GM10847 (cell line): ENCODE measurements around the gene LENG8.

Experiments used
- POLR2A ChIP-seq: IDR thresholded peaks from 2 replicates; pipeline ENCODE4 v1.6.1; 2011; ENCODE audit not compliant: insufficient read length; ENCODE audit errors: extremely low read depth

LENG8 gene

GRCh38 chr19:54420068-54420382 is 29.0 kb upstream of the LENG8 start:
- TF ChIP-seq POLR2A = no peak

DNA sequence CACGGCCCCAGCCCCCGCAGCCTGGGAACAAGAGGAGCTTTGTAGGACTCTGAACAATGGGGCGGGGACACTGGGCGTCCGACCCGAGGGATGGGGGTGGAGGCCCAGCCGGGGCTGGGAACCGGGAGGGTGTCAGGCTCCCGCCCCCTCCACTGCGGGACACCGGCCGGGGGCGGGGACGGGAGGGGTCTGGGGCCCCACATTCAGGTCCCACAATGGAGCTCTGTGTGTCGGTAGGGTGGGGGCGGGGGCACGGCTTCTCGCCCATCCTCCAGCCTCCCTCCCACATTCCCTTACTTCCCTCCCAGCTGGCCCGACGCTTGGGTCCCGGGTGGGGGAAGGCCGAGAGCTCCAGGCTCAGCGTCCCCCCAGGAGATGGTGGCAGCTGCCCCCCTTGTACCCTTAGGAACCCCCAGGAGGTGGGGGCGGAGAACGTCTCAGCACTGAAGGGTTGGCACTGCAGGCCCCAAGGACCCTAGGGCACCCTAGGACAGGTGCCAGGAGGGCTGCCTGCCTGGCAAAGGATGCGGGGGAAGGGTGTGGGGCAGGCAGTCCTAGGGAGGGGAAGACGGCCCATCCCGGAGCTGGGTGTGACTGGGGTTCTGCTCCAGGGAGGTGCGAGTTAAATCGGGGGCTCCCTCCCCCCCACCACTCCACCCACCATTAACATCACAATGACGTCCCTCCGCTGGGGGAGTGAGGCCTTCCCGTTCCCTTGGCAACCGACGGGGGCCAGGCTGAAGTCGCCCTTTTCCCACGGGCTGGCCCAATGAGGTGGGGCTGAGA is 28.4 kb upstream of the LENG8 start:
- TF ChIP-seq POLR2A = no peak

- no peak for TF ChIP-seq POLR2A
Observed at GRCh38 chr19:54421169-54421516, 27.9 kb upstream of the LENG8 start.

DNA sequence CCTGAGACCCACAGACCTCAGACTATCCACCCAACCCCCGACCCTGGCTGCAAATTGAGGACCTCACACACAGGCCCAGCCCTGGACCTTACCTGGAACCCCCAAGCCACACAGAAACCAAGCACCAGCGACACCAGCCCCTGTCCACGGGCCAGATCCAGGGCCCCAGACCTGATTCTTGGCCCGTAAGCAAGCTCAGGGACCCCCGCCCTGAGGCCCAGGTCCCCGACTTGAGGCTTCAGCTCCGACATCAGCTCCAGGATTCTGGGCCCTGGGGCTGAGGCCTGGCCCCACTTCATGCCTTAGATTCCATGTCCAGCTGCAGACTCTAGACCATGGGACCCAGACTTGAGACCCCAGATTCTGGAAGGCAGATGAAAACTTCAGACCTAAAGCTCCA is 27.5 kb upstream of the LENG8 start:
- no peak for TF ChIP-seq POLR2A

GRCh38 chr19:54422136-54422535 is 26.9 kb upstream of the LENG8 start:
- TF ChIP-seq POLR2A = no peak

DNA sequence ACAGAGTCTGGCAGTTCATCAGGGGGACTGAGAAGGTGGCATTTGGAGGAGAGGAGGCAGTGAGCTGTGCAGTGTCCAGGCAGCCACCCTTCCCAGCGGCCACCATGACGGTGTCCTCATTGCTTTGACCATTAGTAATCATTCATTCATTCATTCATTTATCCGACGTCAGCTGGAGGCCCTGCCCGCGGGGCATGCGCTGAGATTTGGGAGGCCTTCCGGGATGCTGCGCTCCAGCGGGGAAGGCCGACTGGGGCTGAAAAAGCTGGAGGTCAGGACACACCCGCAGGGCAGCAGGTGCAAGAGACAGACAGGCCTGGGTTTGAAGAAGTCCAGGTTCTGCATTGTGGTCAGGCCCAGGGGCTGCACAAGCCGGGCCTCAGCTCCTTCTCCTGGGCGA is 24.8 kb upstream of the LENG8 start:
- TF ChIP-seq POLR2A = no peak

- TF ChIP-seq POLR2A = no peak
Observed at GRCh38 chr19:54424660-54425381, 24.2 kb upstream of the LENG8 start.

DNA sequence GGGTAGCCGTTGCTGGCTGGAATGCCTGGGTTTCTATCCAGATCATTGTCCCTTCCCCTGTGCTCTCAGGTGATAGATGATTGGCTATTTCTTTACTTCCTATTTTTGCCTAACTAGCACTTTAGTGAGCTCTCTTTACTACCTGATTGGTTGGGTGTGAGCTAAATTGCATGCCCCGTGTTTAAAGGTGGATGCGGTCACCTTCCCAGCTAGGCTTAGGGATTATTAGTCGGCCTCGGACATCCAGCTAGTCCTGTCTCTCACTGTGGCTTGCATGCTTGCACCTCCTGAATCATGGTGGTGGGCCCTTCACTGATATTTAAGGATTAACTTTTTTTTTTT is 23.6 kb upstream of the LENG8 start:
- TF ChIP-seq POLR2A = no peak

GRCh38 chr19:54426291-54426931 is 22.6 kb upstream of the LENG8 start:
- TF ChIP-seq POLR2A = no peak

DNA sequence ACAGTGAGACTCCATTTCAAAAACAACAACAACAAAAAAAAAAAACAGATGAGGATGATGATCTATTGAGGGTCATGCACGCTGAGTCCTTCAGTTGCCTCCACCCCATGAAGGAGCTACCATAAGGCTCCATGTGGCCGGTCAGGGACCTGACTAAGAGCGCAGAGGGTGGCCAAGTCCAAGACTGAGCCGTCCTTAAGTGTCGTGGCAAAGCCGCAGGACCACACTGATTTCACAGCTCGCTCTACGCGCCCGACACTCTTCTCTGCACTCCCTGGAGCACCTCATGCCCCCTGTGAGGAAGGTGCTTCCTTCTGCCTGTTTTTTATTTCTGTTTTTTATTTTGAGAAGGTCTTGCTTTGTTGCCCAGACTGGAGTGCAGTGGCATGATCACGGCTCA is 21.4 kb upstream of the LENG8 start:
- TF ChIP-seq POLR2A = no peak

DNA sequence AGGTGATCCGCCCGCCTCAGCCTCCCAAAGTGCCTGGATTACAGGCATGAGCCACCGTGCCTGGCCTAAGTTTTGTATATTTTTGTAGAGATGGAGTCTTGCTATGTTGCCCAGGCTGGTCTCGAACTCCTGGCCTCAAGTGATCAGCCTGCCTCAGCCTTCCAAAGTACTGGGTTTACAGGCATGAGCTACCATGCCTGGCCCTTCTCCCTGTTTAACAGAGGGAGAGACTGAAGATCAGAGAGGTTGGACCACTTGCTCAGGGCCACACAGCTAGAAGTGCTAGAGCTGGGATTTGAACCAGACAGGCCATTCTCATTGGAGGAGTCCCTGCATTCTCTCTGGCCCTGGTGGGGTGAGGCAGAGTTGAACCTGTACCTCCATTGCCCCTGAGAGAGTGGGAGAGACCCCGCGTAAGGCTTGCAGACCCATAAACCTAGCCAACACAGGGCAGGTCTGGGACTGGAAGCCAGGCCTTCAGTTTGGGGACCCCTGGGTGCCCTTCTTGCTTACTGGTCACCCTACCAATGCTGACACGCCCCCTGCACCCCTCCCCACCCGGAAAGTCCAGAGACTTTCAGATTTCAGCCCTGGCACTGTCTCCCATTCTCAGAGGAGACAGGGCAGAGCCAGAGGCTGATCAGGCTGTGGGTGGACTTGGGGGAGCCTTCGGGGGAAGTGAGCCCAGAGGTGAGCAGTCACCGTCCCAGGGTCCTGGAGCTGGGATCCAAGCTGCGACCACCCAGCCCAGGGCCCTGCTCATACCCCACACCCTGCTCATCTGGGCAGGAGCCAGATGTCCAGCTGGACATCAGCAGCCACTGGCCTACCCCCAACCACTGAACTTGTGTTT is 20.4 kb upstream of the LENG8 start:
- TF ChIP-seq POLR2A = no peak

DNA sequence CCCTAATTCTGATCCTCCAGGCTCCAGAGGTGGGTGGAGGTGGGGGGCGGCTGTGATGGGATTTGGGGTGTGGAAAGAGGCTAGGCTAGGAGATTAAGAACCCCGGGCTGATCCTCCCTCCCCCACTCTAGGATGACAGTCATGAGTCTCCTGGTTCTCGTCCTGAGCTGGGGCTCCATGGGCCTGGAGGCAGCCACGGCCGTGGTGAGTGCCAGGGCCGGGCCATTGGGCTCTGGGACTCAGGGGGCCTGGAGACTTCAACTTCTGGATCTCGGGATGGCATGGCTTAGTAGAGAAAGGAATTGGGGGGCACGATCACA is 19.9 kb upstream of the LENG8 start:
- no peak for TF ChIP-seq POLR2A

- TF ChIP-seq POLR2A = no peak
Observed at GRCh38 chr19:54429545-54430227, 19.3 kb upstream of the LENG8 start.

- no peak for TF ChIP-seq POLR2A
Observed at GRCh38 chr19:54430306-54431254, 18.4 kb upstream of the LENG8 start.
